Keratinocyte (primary cell): ENCODE measurements around the gene PRPSAP1. TPM values are rescaled to one million over a fixed set of nuclear protein-coding genes. Genes with fewer than 3 reads are reported as not detected.

Experiments
- DNase-seq: peaks from one replicate; pipeline ENCODE4 v3.0.0-alpha.2; 2011; ENCODE audit warnings: low read depth, missing footprints, low spot score
- FAIRE-seq: peaks from 2 replicates; lab custom pipeline; 2011; peaks lifted over from hg19 to GRCh38; lab: Jason Lieb, UNC
- H2AFZ ChIP-seq: 2 replicates; pipeline ENCODE4 v1.6.0; 2012; ENCODE audit warnings: low read length, control low read depth, inconsistent platforms; ENCODE audit not compliant: control insufficient read depth
- H3K27ac ChIP-seq: 2 replicates; pipeline ENCODE4 v1.5.1; 2011; ENCODE audit warnings: low read length; ENCODE audit not compliant: control insufficient read depth, insufficient read depth
- H3K27me3 ChIP-seq: 3 replicates; pipeline ENCODE4 v1.6.0; 2011; ENCODE audit warnings: low read length; ENCODE audit not compliant: control insufficient read depth, insufficient read depth; ENCODE audit errors: extremely low read depth
- H3K36me3 ChIP-seq, 2 experiments: 2 replicates in 1 of 2; 3 replicates in 1 of 2; pipeline ENCODE4 v1.5.1; 2011; ENCODE audit warnings: low read length in 2 of 2, mild to moderate bottlenecking in 1 of 2; ENCODE audit not compliant: control insufficient read depth in 2 of 2, insufficient read depth in 2 of 2; ENCODE audit errors: extremely low read depth in 1 of 2
- H3K4me1 ChIP-seq: 3 replicates; pipeline ENCODE4 v1.5.1; 2011; ENCODE audit warnings: low read length; ENCODE audit not compliant: control insufficient read depth, insufficient read depth; ENCODE audit errors: extremely low read depth
- H3K4me2 ChIP-seq: 3 replicates; pipeline ENCODE4 v1.6.0; 2011; ENCODE audit warnings: low read depth, low read length; ENCODE audit not compliant: control insufficient read depth, insufficient read depth; ENCODE audit errors: extremely low read depth
- H3K4me3 ChIP-seq, 3 experiments: fragments of 200-600 bp in 1 of 3; sonication (generic) in 1 of 3; 2 replicates in 2 of 3; 3 replicates in 1 of 3; pipeline ENCODE4 v1.5.1; 2011 to 2016; ENCODE audit warnings: low read length in 3 of 3, mild to moderate bottlenecking in 3 of 3, control low read depth in 2 of 3, inconsistent platforms in 1 of 3, low read depth in 1 of 3, mixed read lengths in 1 of 3, mixed run types in 1 of 3, moderate library complexity in 1 of 3; ENCODE audit not compliant: control insufficient read depth in 2 of 3, insufficient read depth in 2 of 3; ENCODE audit errors: extremely low read depth in 1 of 3
- H3K79me2 ChIP-seq: 2 replicates; pipeline ENCODE4 v1.6.0; 2012; ENCODE audit warnings: low read length; ENCODE audit not compliant: control insufficient read depth, insufficient read depth
- H3K9ac ChIP-seq: 3 replicates; pipeline ENCODE4 v1.6.0; 2011; ENCODE audit warnings: low read length; ENCODE audit not compliant: control insufficient read depth, insufficient read depth; ENCODE audit errors: extremely low read depth
- H3K9me1 ChIP-seq: 3 replicates; pipeline ENCODE4 v1.6.0; 2011; ENCODE audit warnings: low read length; ENCODE audit not compliant: control insufficient read depth, insufficient read depth; ENCODE audit errors: extremely low read depth
- H3K9me3 ChIP-seq: 2 replicates; pipeline ENCODE4 v1.5.1; 2012; ENCODE audit warnings: low read depth, low read length; ENCODE audit not compliant: control insufficient read depth
- H4K20me1 ChIP-seq: 3 replicates; pipeline ENCODE4 v1.6.0; 2011; ENCODE audit warnings: low read length; ENCODE audit not compliant: control insufficient read depth, insufficient read depth; ENCODE audit errors: extremely low read depth
- CTCF ChIP-seq, 3 experiments: IDR thresholded peaks in 1 of 3; conservative IDR thresholded peaks in 1 of 3; optimal IDR thresholded peaks in 1 of 3; 2 replicates in 2 of 3; 3 replicates in 1 of 3; pipeline versions ENCODE3 to v1.5.1; 2011; ENCODE audit warnings: low read length in 3 of 3, mild to moderate bottlenecking in 3 of 3, moderate library complexity in 2 of 3, control low read depth in 1 of 3, inconsistent platforms in 1 of 3; ENCODE audit not compliant: insufficient read depth in 2 of 3; ENCODE audit errors: extremely low read depth in 1 of 3
- EZH2 ChIP-seq: IDR thresholded peaks from one replicate; pipeline ENCODE4 v1.6.1; 2012; ENCODE audit warnings: inconsistent platforms, mild to moderate bottlenecking, low read length, moderate library complexity
- dilution Hi-C: fragments of 300-500 bp; cut with MboI; formaldehyde crosslinking; loops from one replicate; pipeline ENCODE4 v1.7.0; 2020; ENCODE audit warnings: low sequenced_read_pairs; ENCODE audit not compliant: extremely low pct_ligation_motif_present
- polyA plus RNA-seq, 5 experiments: library from polyadenylated mRNA; depleted of rRNA in 3 of 5; stranded (reverse) in 3 of 5; stranded (forward) in 1 of 5; unstranded in 1 of 5; fragments of >200 nt; gene quantifications; 1 replicate in 1 of 5; 2 replicates in 3 of 5; 3 replicates in 1 of 5; pipeline versions ENCODE4 v1.2.1 to v1.2.3, GENCODE V29; 2011 to 2012; ENCODE audit warnings: missing spikeins in 2 of 5, low read depth in 1 of 5, low replicate concordance in 1 of 5

The PRPSAP1 gene
- polyA plus RNA-seq, 1 donor (not counting 4 experiments of a cell fraction or from before 2014, with no cell fraction given): 51.4 TPM

GRCh38 chr17:76382803-76383545, 29.3 kb upstream of the PRPSAP1 start:
- Histone ChIP-seq H3K4me2 (peak overlapping the region; percentile 95), H3K36me3 (peaks cover 11 to 16% of the 10 kb centered on the region in 2 experiments), H3K4me3 (peak overlapping the region; percentile 68 to 89 (median 73)), H3K79me2 (peaks cover 34% of the 10 kb centered on the region), H3K9me3 (no peaks in the 10 kb centered on the region), H3K9ac (peak overlapping the region; percentile 93), H2AFZ (peak overlapping the region; percentile 44), H4K20me1 (peaks cover 5% of the 10 kb centered on the region), H3K4me1 (peaks cover 19% of the 10 kb centered on the region), H3K27me3 (no peaks in the 10 kb centered on the region), H3K27ac (peak overlapping the region; percentile 87), H3K9me1 (no peaks in the 10 kb centered on the region)
- dilution Hi-C loops: no loop called here
- no peak for DNase-seq
- FAIRE-seq: no peak
- TF ChIP-seq CTCF (optimal IDR thresholded peaks at IDR 0.05 in 1 of 3, IDR thresholded peaks at IDR 0.05 in 1 of 3, conservative IDR thresholded peaks at IDR 0.05 in 1 of 3; ENCODE audit: extremely low read depth in 1 of 3, insufficient read depth in 2 of 3, low read length in 3 of 3) (no peak), EZH2 (no peak)

- Histone ChIP-seq H2AFZ (peak overlapping the region; percentile 44), H3K4me1 (peaks cover 19% of the 10 kb centered on the region)
- dilution Hi-C loops: no loop called here
Measured at GRCh38 chr17:76382351-76382802, 28.7 kb upstream of the PRPSAP1 start.

More at GRCh38 chr17:76382351-76382802, 28.7 kb upstream of the PRPSAP1 start:
- Histone ChIP-seq H3K9me3 (no peaks in the 10 kb centered on the region), H3K27ac (peak overlapping the region; percentile 87), H3K9ac (peak overlapping the region; percentile 93), H3K27me3 (no peaks in the 10 kb centered on the region), H3K79me2 (peaks cover 28% of the 10 kb centered on the region), H3K9me1 (no peaks in the 10 kb centered on the region), H3K4me3 (peak overlapping the region; percentile 68 to 89 (median 73)), H3K36me3 (peaks cover 11 to 12% of the 10 kb centered on the region in 2 experiments), H3K4me2 (peak overlapping the region; percentile 95), H4K20me1 (peaks cover 5% of the 10 kb centered on the region)
- no peak for TF ChIP-seq EZH2
- TF ChIP-seq CTCF (optimal IDR thresholded peaks at IDR 0.05 in 1 of 3, IDR thresholded peaks at IDR 0.05 in 1 of 3, conservative IDR thresholded peaks at IDR 0.05 in 1 of 3; ENCODE audit: extremely low read depth in 1 of 3, insufficient read depth in 2 of 3, low read length in 3 of 3): no peak
- FAIRE-seq (no peak), DNase-seq (no peak)
